Measurements from ENCODE around the gene DHRS3.
"Not testable (repeated sequence)": the region's sequence is repeated elsewhere in the genome, so short reads cannot be mapped to it uniquely, and the experiment has no call there.

DHRS3 gene

GRCh38 chr1:12552111-12552888 is 65.7 kb downstream of the DHRS3 start:
- DNase-seq: no peak

GRCh38 chr1:12551584-12551983 is 66.4 kb downstream of the DHRS3 start:
- no peak for DNase-seq

GRCh38 chr1:12549460-12550349 is 68.3 kb downstream of the DHRS3 start:
- peak; percentile 43 for DNase-seq

GRCh38 chr1:12548973-12549459 is 69.0 kb downstream of the DHRS3 start:
- no peak for DNase-seq

- DNase-seq: no peak
These were observed 69.6 kb downstream of the DHRS3 start for GRCh38 chr1:12548279-12548972.

GRCh38 chr1:12547586-12548225 is 70.3 kb downstream of the DHRS3 start:
- DNase-seq: no peak

- DNase-seq: no peak
These were observed 71.0 kb downstream of the DHRS3 start for GRCh38 chr1:12546771-12547585.

GRCh38 chr1:12544992-12545391 is 73.0 kb downstream of the DHRS3 start:
- no peak for DNase-seq

- no peak for DNase-seq
These were observed 73.7 kb downstream of the DHRS3 start for GRCh38 chr1:12544357-12544756.

- no peak for DNase-seq
These were observed 74.3 kb downstream of the DHRS3 start for GRCh38 chr1:12543740-12544154.

- no peak for DNase-seq
These were observed 75.1 kb downstream of the DHRS3 start for GRCh38 chr1:12542616-12543592.

GRCh38 chr1:12542138-12542465 is 75.9 kb downstream of the DHRS3 start:
- DNase-seq: no peak

GRCh38 chr1:12541274-12542137 is 76.5 kb downstream of the DHRS3 start:
- no peak for DNase-seq

- DNase-seq: no peak
These were observed 77.3 kb downstream of the DHRS3 start for GRCh38 chr1:12540580-12541273.

- DNase-seq: no peak
These were observed 78.1 kb downstream of the DHRS3 start for GRCh38 chr1:12539705-12540579.

GRCh38 chr1:12539320-12539704 is 78.7 kb downstream of the DHRS3 start:
- no peak for DNase-seq

GRCh38 chr1:12538536-12538935 is 79.5 kb downstream of the DHRS3 start:
- not testable (repeated sequence) for DNase-seq

- no peak for DNase-seq
These were observed 80.0 kb downstream of the DHRS3 start for GRCh38 chr1:12537906-12538461.

Measured in GOT3 (cell line).